Measurements from ENCODE around the gene CTAGE1.

Gene CTAGE1

GRCh38 chr18:22387364-22387763, 30.4 kb downstream of the CTAGE1 start:
- Mint-ChIP-seq H3K4me1 (peaks cover 22% of the 10 kb centered on the region), H3K27ac (no peak overlapping the region), H3K36me3 (no peaks in the 10 kb centered on the region), H3K4me3 (no peak overlapping the region), H3K9me3 (no peaks in the 10 kb centered on the region)
- ATAC-seq (no peak), DNase-seq (ENCODE audit: low spot score in 2 of 2) (no peak)

GRCh38 chr18:22385718-22386117, 32.0 kb downstream of the CTAGE1 start:
- H3K36me3 Mint-ChIP-seq = no peaks in the 10 kb centered on the region
- no peak for ATAC-seq
- no peaks in the 10 kb centered on the region for H3K9me3 Mint-ChIP-seq
- H3K4me3 Mint-ChIP-seq = no peak overlapping the region
- no peak overlapping the region for H3K27ac Mint-ChIP-seq
- peaks cover 8% of the 10 kb centered on the region for H3K4me1 Mint-ChIP-seq
- no peak for DNase-seq (ENCODE audit: low spot score in 2 of 2)

- ATAC-seq = peak; percentile 84
- Mint-ChIP-seq H3K4me3 (no peak overlapping the region), H3K9me3 (no peaks in the 10 kb centered on the region), H3K27ac (no peak overlapping the region), H3K4me1 (no peaks in the 10 kb centered on the region), H3K36me3 (no peaks in the 10 kb centered on the region)
- DNase-seq (ENCODE audit: low spot score in 2 of 2) = no peak
Measured at GRCh38 chr18:22378672-22379282, 38.9 kb downstream of the CTAGE1 start.

- no peaks in the 10 kb centered on the region for H3K9me3 Mint-ChIP-seq
- H3K36me3 Mint-ChIP-seq = no peaks in the 10 kb centered on the region
- ATAC-seq (no peak), DNase-seq (ENCODE audit: low spot score in 2 of 2) (no peak)
- no peak overlapping the region for H3K27ac Mint-ChIP-seq
- H3K4me1 Mint-ChIP-seq = no peaks in the 10 kb centered on the region
- no peak overlapping the region for H3K4me3 Mint-ChIP-seq
Measured at GRCh38 chr18:22377769-22378168, 39.9 kb downstream of the CTAGE1 start.

- H3K36me3 Mint-ChIP-seq = no peaks in the 10 kb centered on the region
- peak; percentile 77 for ATAC-seq
- H3K9me3 Mint-ChIP-seq = peaks cover 4% of the 10 kb centered on the region
- peak overlapping the region; percentile 26 for H3K27ac Mint-ChIP-seq
- H3K4me1 Mint-ChIP-seq = peaks cover 10% of the 10 kb centered on the region
- no peak for DNase-seq (ENCODE audit: low spot score in 2 of 2)
- peak overlapping the region; percentile 7 for H3K4me3 Mint-ChIP-seq
Measured at GRCh38 chr18:22370414-22370813, 47.3 kb downstream of the CTAGE1 start.

- H3K36me3 Mint-ChIP-seq = no peaks in the 10 kb centered on the region
- H3K27ac Mint-ChIP-seq = no peak overlapping the region
- no peak for ATAC-seq
Measured at GRCh38 chr18:22368021-22368420, 49.7 kb downstream of the CTAGE1 start.

GRCh38 chr18:22367303-22367702, 50.4 kb downstream of the CTAGE1 start:
- Mint-ChIP-seq H3K9me3 (peaks cover 4% of the 10 kb centered on the region), H3K27ac (no peak overlapping the region), H3K4me3 (no peak overlapping the region), H3K4me1 (peaks cover 10% of the 10 kb centered on the region), H3K36me3 (no peaks in the 10 kb centered on the region)
- DNase-seq (ENCODE audit: low spot score in 2 of 2) (no peak), ATAC-seq (no peak)

More at GRCh38 chr18:22368021-22368420, 49.7 kb downstream of the CTAGE1 start:
- peaks cover 4% of the 10 kb centered on the region for H3K9me3 Mint-ChIP-seq
- H3K4me1 Mint-ChIP-seq = peaks cover 10% of the 10 kb centered on the region
- no peak for DNase-seq (ENCODE audit: low spot score in 2 of 2)
- no peak overlapping the region for H3K4me3 Mint-ChIP-seq

GRCh38 chr18:22363867-22364463, 53.8 kb downstream of the CTAGE1 start:
- H3K4me3 Mint-ChIP-seq = no peak overlapping the region
- no peaks in the 10 kb centered on the region for H3K36me3 Mint-ChIP-seq
- H3K4me1 Mint-ChIP-seq = peaks cover 5% of the 10 kb centered on the region
- no peak overlapping the region for H3K27ac Mint-ChIP-seq
- peaks cover 4% of the 10 kb centered on the region for H3K9me3 Mint-ChIP-seq
- DNase-seq (ENCODE audit: low spot score in 2 of 2) (no peak), ATAC-seq (peak; percentile 28)

All from stimulated activated effector memory CD8-positive, alpha-beta T cell treated with anti-CD3 and anti-CD28 coated beads, Interleukin-12 subunit alpha, Interleukin-12 subunit beta, amount 100 ng/mL, for 72 hours (primary cell).